ENCODE results near the gene CEACAM19. TPM values are rescaled to one million over a fixed set of nuclear protein-coding genes. Genes with fewer than 3 reads are reported as not detected.

CEACAM19 gene
- total RNA-seq, 2 donors from 2014 or later: 3.4 to 6.2 TPM

DNA sequence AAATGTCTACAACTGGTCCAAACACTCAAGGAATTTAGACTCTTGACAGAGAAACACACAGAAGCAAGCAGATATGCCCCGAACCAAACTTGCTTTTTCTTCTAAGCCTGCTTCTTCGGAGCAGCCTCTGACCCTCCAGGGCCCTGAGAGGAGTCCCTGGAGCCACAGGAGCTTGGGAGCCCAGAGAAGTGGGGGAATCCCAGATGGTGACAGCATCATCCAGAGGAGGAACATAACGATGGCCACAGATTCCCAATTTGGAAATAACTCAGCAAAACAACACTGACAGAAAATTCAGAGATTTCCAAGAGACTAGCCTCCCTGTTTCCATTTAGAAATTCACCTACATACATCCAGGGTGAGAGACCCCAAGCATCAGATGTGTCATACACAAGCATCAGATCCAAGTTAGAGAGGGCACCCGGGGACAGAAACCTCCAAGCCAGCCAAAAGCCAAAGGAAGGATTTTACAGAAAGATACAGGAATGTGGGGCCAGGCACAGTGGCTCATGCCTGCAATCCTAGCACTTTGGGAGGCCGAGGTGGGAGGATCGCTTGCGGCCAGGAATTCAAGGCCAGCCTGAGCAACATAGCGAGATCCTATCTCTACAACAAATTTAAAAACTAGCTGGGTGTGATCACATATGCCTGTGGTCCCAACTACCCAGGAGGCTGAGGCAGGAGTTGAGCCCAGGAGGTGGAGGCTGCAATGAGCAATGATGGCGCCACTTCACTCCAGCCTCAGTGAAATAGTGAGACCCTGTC, 29.6 kb upstream of the CEACAM19 start:
- no peaks in the 10 kb centered on the region for H3K9me3 ChIP-seq
- no peaks in the 10 kb centered on the region for H3K27me3 ChIP-seq (replicated peaks; ENCODE audit: insufficient read depth)
- no peak overlapping the region for H3K27ac ChIP-seq
- ATAC-seq (ENCODE audit: insufficient number of reproducible peaks, low FRiP score, low read depth) (no peak), DNase-seq (ENCODE audit: low spot score) (no peak)
- H3K4me1 ChIP-seq (ENCODE audit: control insufficient read depth in 1 of 2, low read depth in 2 of 2): peaks cover 0 to 10% of the 10 kb centered on the region in 2 donors
- H3K36me3 ChIP-seq: no peaks in the 10 kb centered on the region
- TF ChIP-seq, protein P1, sequence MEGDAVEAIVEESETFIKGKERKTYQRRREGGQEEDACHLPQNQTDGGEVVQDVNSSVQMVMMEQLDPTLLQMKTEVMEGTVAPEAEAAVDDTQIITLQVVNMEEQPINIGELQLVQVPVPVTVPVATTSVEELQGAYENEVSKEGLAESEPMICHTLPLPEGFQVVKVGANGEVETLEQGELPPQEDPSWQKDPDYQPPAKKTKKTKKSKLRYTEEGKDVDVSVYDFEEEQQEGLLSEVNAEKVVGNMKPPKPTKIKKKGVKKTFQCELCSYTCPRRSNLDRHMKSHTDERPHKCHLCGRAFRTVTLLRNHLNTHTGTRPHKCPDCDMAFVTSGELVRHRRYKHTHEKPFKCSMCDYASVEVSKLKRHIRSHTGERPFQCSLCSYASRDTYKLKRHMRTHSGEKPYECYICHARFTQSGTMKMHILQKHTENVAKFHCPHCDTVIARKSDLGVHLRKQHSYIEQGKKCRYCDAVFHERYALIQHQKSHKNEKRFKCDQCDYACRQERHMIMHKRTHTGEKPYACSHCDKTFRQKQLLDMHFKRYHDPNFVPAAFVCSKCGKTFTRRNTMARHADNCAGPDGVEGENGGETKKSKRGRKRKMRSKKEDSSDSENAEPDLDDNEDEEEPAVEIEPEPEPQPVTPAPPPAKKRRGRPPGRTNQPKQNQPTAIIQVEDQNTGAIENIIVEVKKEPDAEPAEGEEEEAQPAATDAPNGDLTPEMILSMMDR (IDR thresholded peaks at IDR 0.05): no peak
- no peak overlapping the region for H3K4me3 ChIP-seq

- no peaks in the 10 kb centered on the region for H3K9me3 ChIP-seq
- peaks cover 0 to 11% of the 10 kb centered on the region in 2 donors for H3K4me1 ChIP-seq (ENCODE audit: control insufficient read depth in 1 of 2, low read depth in 2 of 2)
- no peaks in the 10 kb centered on the region for H3K27me3 ChIP-seq (replicated peaks; ENCODE audit: insufficient read depth)
- DNase-seq (ENCODE audit: low spot score): no peak
- H3K27ac ChIP-seq: no peak overlapping the region
- no peaks in the 10 kb centered on the region for H3K36me3 ChIP-seq
- H3K4me3 ChIP-seq: no peak overlapping the region
- ATAC-seq (ENCODE audit: insufficient number of reproducible peaks, low FRiP score, low read depth): no peak
- TF ChIP-seq, protein P1 (IDR thresholded peaks at IDR 0.05): no peak
These were observed 28.9 kb upstream of the CEACAM19 start for GRCh38 chr19:44642377-44642776.

- Histone ChIP-seq H3K4me1 (ENCODE audit: control insufficient read depth in 1 of 2, low read depth in 2 of 2) (peaks cover 3 to 22% of the 10 kb centered on the region in 2 donors), H3K27me3 (replicated peaks; ENCODE audit: insufficient read depth) (no peaks in the 10 kb centered on the region), H3K27ac (peak within 1 kb of the TSS; percentile 76), H3K9me3 (no peaks in the 10 kb centered on the region), H3K36me3 (no peaks in the 10 kb centered on the region), H3K4me3 (peak within 1 kb of the TSS; percentile 80)
- TF ChIP-seq, protein P1 (IDR thresholded peaks at IDR 0.05): no peak
- DNase-seq (ENCODE audit: low spot score): peak; percentile 26
- peak; percentile 68 for ATAC-seq (ENCODE audit: insufficient number of reproducible peaks, low FRiP score, low read depth)
These were observed 27.5 kb upstream of the CEACAM19 start, which contains the start of gene PVR for GRCh38 chr19:44643605-44644401. PVR (plus strand) TSS chr19:44643910; CDS start chr19:44644097, 187 bp downstream.

DNA sequence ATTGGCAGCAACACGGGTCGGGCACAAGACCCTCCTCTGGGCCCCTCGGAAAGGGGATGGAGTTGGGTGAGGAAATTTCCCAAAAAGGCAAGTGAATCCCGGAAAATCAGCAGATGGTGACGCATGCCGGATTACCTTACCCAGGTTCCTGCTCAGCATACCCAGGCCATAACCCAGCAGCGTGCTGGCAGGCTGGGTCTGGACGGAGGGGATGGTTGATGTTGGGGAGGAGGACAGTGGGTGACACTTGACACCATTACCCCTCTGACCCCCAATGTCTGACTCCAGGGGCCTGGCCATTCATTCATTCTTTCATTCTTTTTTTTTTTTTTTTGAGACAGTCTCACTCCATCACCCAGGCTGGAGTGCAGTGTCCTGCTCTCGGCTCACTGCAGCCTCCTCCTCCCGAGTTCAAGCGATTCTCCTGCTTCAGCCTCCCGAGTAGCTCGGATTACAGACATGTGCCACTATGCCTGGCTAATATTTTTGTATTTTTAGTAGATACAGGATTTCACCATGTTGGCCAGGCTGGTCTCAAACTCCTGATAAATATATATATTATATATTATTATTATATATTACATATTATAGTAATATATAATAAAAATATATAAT, 26.8 kb upstream of the CEACAM19 start:
- TF ChIP-seq, protein P1 (IDR thresholded peaks at IDR 0.05): no peak

More for the DNA sequence above, 26.8 kb upstream of the CEACAM19 start:
- H3K36me3 ChIP-seq: no peaks in the 10 kb centered on the region
- H3K27me3 ChIP-seq (replicated peaks; ENCODE audit: insufficient read depth): no peaks in the 10 kb centered on the region
- ATAC-seq (ENCODE audit: insufficient number of reproducible peaks, low FRiP score, low read depth): no peak
- H3K9me3 ChIP-seq: no peaks in the 10 kb centered on the region
- peak overlapping the region; percentile 80 for H3K4me3 ChIP-seq
- DNase-seq (ENCODE audit: low spot score): no peak
- H3K4me1 ChIP-seq (ENCODE audit: control insufficient read depth in 1 of 2, low read depth in 2 of 2): peaks cover 3 to 26% of the 10 kb centered on the region in 2 donors
- H3K27ac ChIP-seq: peak overlapping the region; percentile 76

Measured in thoracic aorta (tissue), 2 donors.